HL-60 (cell line): ENCODE data around the gene CAPSL.

ENCODE experiments used
- CTCF ChIP-seq: IDR thresholded peaks from one replicate; pipeline ENCODE4 v1.5.1; 2011; ENCODE audit warnings: low read length, control low read depth, inconsistent platforms; ENCODE audit not compliant: insufficient read depth
- GABPA ChIP-seq: IDR thresholded peaks from 2 replicates; pipeline ENCODE4 v1.6.1; 2012; ENCODE audit warnings: low read depth
- POLR2AphosphoS5 ChIP-seq: IDR thresholded peaks from 2 replicates; pipeline ENCODE4 v1.6.1; 2012; ENCODE audit warnings: low read depth
- REST ChIP-seq: IDR thresholded peaks from 2 replicates; pipeline ENCODE4 v1.6.1; 2012; ENCODE audit warnings: low read depth; ENCODE audit not compliant: insufficient replicate concordance

- TF ChIP-seq CTCF, result no peak
- no peak for TF ChIP-seq REST
- TF ChIP-seq POLR2AphosphoS5, result no peak
- no peak for TF ChIP-seq GABPA
Measured at GRCh38 chr5:35869685-35870277, 68.6 kb downstream of the CAPSL start.
